Testis (tissue), 3 donors: ENCODE measurements around the gene ARHGEF2. TPM values are rescaled to one million over a fixed set of nuclear protein-coding genes. Genes with fewer than 3 reads are reported as not detected.

Experiments used
- DNase-seq: peaks from one replicate; pipeline ENCODE4 v3.0.0-alpha.2; 2019
- H3K27ac ChIP-seq, 2 donors: fragments of 200-600 bp; sonication (generic); one replicate each; pipeline ENCODE4 v1.5.1; 2019
- H3K27me3 ChIP-seq: fragments of 200-600 bp; sonication (generic); one replicate; pipeline ENCODE4 v1.5.1; 2019
- H3K36me3 ChIP-seq: fragments of 200-600 bp; sonication (generic); one replicate; pipeline ENCODE4 v1.5.1; 2017; ENCODE audit warnings: low read depth; ENCODE audit errors: missing control alignments
- H3K4me1 ChIP-seq: fragments of 200-600 bp; sonication (generic); one replicate; pipeline ENCODE4 v1.5.1; 2019
- H3K4me3 ChIP-seq, 2 donors: fragments of 200-600 bp; sonication (generic); one replicate each; pipeline ENCODE4 v1.5.1; 2017 to 2019
- H3K9me3 ChIP-seq: fragments of 200-600 bp; sonication (generic); one replicate; pipeline ENCODE4 v1.5.1; 2017
- POLR2A ChIP-seq: fragments of 450-650 bp; IDR thresholded peaks from one replicate; pipeline ENCODE4 v1.6.1; 2017; ENCODE audit warnings: antibody characterized with exemption, mild to moderate bottlenecking, moderate library complexity
- WGBS, 2 donors: methylation state at CpG; one replicate each; pipeline ENCODE4 v1.1.5; 2018; 5-methylcytosine and 5-hydroxymethylcytosine counted together
- intact Hi-C: fragments of 100-400 bp; cut with DNase I; formaldehyde crosslinking; loops from one replicate; pipeline ENCODE4 v1.15.1; 2023; ENCODE audit warnings: low total_unique reads
- polyA plus RNA-seq: library from polyadenylated mRNA; stranded (reverse); fragments of 350-450 nt; fragmentation: Illumina TruSeq; extraction: RNeasy Lipid Tissue Mini Kit (QIAGEN cat#74804); gene quantifications from one replicate; pipeline ENCODE4 v1.2.3, GENCODE V29; 2014; ENCODE audit warnings: low read depth, low replicate concordance; ENCODE audit not compliant: insufficient read depth
- total RNA-seq, 2 donors: library from RNA; depleted of rRNA; stranded (reverse); fragments of >200 nt; gene quantifications; one replicate each; pipeline ENCODE4 v1.2.3, GENCODE V29; 2016
- TF ChIP-seq, protein P1 (sequence below), 3 experiments: fragments of 450-650 bp in 2 of 3; fragments of 200-600 bp in 1 of 3; sonication (generic) in 1 of 3; IDR thresholded peaks; one replicate each; pipeline ENCODE4 v1.5.1; 2016 to 2019; ENCODE audit warnings: antibody characterized with exemption in 3 of 3, mild to moderate bottlenecking in 2 of 3, moderate library complexity in 1 of 3

The ARHGEF2 gene
- total and polyA plus RNA-seq, 3 donors from 2014 or later = 56.6 to 124 (median 88.8) TPM

- 93 to 98% methylated on average over 11 to 12 of the region's 12 CpGs for WGBS, 2 donors
- Histone ChIP-seq H3K9me3 (no peaks in the 10 kb centered on the region), H3K27ac (no peak overlapping the region), H3K27me3 (no peaks in the 10 kb centered on the region), H3K36me3 (no peaks in the 10 kb centered on the region), H3K4me3 (no peak overlapping the region), H3K4me1 (peaks cover 8% of the 10 kb centered on the region)
- intact Hi-C loops = no loop called here
- no peak for TF ChIP-seq POLR2A
- TF ChIP-seq, protein P1, sequence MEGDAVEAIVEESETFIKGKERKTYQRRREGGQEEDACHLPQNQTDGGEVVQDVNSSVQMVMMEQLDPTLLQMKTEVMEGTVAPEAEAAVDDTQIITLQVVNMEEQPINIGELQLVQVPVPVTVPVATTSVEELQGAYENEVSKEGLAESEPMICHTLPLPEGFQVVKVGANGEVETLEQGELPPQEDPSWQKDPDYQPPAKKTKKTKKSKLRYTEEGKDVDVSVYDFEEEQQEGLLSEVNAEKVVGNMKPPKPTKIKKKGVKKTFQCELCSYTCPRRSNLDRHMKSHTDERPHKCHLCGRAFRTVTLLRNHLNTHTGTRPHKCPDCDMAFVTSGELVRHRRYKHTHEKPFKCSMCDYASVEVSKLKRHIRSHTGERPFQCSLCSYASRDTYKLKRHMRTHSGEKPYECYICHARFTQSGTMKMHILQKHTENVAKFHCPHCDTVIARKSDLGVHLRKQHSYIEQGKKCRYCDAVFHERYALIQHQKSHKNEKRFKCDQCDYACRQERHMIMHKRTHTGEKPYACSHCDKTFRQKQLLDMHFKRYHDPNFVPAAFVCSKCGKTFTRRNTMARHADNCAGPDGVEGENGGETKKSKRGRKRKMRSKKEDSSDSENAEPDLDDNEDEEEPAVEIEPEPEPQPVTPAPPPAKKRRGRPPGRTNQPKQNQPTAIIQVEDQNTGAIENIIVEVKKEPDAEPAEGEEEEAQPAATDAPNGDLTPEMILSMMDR (IDR thresholded peaks at IDR 0.05) = no peak
- no peak for DNase-seq
Measured at GRCh38 chr1:155957411-155957915, 20.9 kb downstream of the ARHGEF2 start.

DNA sequence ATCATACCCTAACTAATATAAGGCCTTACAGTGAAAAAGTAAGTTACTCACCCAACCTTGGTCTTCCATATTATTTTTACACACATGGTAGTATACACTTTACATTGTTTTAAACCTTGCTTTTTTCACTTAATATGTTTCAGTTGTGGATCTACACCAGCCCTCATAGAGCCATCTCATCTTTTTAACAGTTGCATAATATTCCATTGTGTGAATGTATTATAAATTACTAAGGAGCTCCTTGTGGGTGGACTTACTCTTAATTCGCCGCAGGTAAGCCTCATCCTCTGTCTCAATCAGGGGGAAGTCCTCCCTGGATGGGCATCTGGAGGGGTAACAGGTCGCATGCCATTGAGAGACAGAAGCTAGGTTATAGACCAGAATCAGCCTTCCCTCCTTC lies 23.7 kb downstream of the ARHGEF2 start:
- DNase-seq = no peak
- Histone ChIP-seq H3K9me3 (no peaks in the 10 kb centered on the region), H3K36me3 (no peaks in the 10 kb centered on the region), H3K4me1 (peaks cover 2% of the 10 kb centered on the region), H3K27me3 (no peaks in the 10 kb centered on the region), H3K27ac (no peak overlapping the region), H3K4me3 (no peak overlapping the region)
- 90 to 91% methylated on average over 3 of the region's 3 CpGs for WGBS, 2 donors
- TF ChIP-seq, protein P1 (IDR thresholded peaks at IDR 0.05) = no peak
- no peak for TF ChIP-seq POLR2A
- intact Hi-C loops = no loop called here

DNA sequence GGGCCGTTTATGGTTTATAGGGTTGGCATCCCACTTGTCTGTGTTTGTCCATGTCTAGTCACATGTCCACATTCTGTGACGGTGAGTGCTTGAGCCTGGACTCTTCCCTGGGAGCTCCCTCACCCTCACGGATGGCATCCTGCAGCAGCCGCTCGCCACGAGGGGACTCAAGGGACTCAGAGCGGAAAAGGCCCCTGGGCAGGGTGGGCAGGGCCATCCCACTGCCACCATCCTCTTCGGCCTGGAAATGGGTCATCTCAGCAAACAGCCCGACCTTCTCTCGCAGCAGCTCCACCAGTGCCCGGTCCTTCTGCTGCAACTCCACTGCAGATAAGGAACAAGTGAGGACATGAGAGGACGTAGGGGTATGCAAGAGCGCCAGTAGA lies 25.8 kb downstream of the ARHGEF2 start:
- H3K27ac ChIP-seq = no peak overlapping the region
- intact Hi-C loops = no loop called here
- no peaks in the 10 kb centered on the region for H3K36me3 ChIP-seq
- DNase-seq = no peak
- TF ChIP-seq, protein P1 (IDR thresholded peaks at IDR 0.05) = no peak
- no peak for TF ChIP-seq POLR2A
- WGBS, 2 donors = 94% methylated on average over 13 of the region's 13 CpGs
- H3K4me3 ChIP-seq = no peak overlapping the region
- H3K9me3 ChIP-seq = no peaks in the 10 kb centered on the region
- no peaks in the 10 kb centered on the region for H3K4me1 ChIP-seq
- H3K27me3 ChIP-seq = no peaks in the 10 kb centered on the region

GRCh38 chr1:155951753-155952504 lies 26.4 kb downstream of the ARHGEF2 start:
- intact Hi-C loops = no loop called here

More at GRCh38 chr1:155951753-155952504, 26.4 kb downstream of the ARHGEF2 start:
- Histone ChIP-seq H3K27me3 (no peaks in the 10 kb centered on the region), H3K27ac (no peak overlapping the region), H3K4me1 (no peaks in the 10 kb centered on the region), H3K4me3 (no peak overlapping the region), H3K36me3 (no peaks in the 10 kb centered on the region), H3K9me3 (no peaks in the 10 kb centered on the region)
- 82 to 89% methylated on average over 5 to 6 of the region's 6 CpGs for WGBS, 2 donors
- no peak for TF ChIP-seq POLR2A
- TF ChIP-seq, protein P1 (IDR thresholded peaks at IDR 0.05) = no peak
- no peak for DNase-seq
